ENCODE results near the gene RNASE11. TPM values are rescaled to one million over a fixed set of nuclear protein-coding genes. Genes with fewer than 3 reads are reported as not detected.

RNASE11 gene
- total RNA-seq, 4 donors from 2014 or later, result not detected

DNA sequence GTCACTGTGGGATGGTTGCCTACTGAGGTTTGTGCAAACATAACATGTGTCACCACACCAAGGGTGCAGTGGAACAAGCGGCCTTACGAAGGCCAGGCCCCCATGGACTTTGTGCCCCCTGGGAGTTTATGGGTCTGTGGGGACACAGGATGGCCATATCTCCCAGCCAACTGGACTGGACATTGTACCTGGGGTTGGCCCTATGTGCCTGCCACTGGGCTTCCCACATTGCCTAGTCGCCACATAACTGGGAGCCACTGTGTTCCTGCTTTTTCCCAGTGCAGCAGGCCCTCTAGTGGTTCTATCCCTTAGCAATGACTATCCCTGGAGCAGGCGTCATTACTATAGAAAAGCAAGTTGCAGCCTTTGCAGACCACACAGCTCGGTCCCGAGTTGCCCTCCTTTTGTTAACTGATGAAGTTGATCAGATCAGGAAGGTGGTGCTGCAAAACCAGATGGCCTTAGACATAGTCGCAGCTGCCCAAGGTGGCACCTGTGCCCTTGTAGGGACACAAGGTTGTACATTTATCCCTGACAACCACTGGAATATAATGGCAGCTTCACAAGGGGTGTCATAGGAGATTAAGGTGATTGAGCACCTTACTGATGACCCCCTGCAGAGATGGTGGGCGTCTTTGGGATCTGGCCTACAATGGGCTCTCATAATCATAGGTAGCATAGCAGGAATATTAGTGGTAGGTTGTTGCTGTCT, 18.5 kb upstream of the RNASE11 start:
- WGBS, 2 donors, result 36 to 44% methylated on average over 6 to 8 of the region's 8 CpGs
- H3K4me3 ChIP-seq (replicated peaks in 1 of 3), result no peak overlapping the region
- intact Hi-C loops (cut with DNase I), result loop anchor here (5.0 kb wide), 3 partner anchors 79 to 284 kb away; partner anchors contain the start of gene TEP1
- H3K27me3 ChIP-seq, result no peaks in the 10 kb centered on the region
- DNase-seq, result peak; percentile 40 to 44
- no peak for TF ChIP-seq POLR2A (IDR thresholded peaks at IDR 0.05)
- TF ChIP-seq, protein P1, sequence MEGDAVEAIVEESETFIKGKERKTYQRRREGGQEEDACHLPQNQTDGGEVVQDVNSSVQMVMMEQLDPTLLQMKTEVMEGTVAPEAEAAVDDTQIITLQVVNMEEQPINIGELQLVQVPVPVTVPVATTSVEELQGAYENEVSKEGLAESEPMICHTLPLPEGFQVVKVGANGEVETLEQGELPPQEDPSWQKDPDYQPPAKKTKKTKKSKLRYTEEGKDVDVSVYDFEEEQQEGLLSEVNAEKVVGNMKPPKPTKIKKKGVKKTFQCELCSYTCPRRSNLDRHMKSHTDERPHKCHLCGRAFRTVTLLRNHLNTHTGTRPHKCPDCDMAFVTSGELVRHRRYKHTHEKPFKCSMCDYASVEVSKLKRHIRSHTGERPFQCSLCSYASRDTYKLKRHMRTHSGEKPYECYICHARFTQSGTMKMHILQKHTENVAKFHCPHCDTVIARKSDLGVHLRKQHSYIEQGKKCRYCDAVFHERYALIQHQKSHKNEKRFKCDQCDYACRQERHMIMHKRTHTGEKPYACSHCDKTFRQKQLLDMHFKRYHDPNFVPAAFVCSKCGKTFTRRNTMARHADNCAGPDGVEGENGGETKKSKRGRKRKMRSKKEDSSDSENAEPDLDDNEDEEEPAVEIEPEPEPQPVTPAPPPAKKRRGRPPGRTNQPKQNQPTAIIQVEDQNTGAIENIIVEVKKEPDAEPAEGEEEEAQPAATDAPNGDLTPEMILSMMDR (IDR thresholded peaks at IDR 0.05), result peak in 4 of 6 experiments; percentile 7 to 58 (median 40)
- H3K9me3 ChIP-seq, result no peaks in the 10 kb centered on the region
- no peaks in the 10 kb centered on the region for H3K4me1 ChIP-seq
- no peak overlapping the region for H3K27ac ChIP-seq
- no peaks in the 10 kb centered on the region for H3K36me3 ChIP-seq

- intact Hi-C loops (cut with DNase I), result no loop called here
- H3K36me3 ChIP-seq, result no peaks in the 10 kb centered on the region
- no peak for DNase-seq
- H3K27ac ChIP-seq, result no peak overlapping the region
- no peaks in the 10 kb centered on the region for H3K9me3 ChIP-seq
- no peak overlapping the region for H3K4me3 ChIP-seq (replicated peaks in 1 of 3)
- TF ChIP-seq, protein P1 (IDR thresholded peaks at IDR 0.05), result no peak
- no peak for TF ChIP-seq POLR2A (IDR thresholded peaks at IDR 0.05)
- H3K4me1 ChIP-seq, result peaks cover 0 to 2% of the 10 kb centered on the region in 2 donors
- no peaks in the 10 kb centered on the region for H3K27me3 ChIP-seq
- 87 to 88% methylated on average over 13 of the region's 13 CpGs for WGBS, 2 donors
Observed at GRCh38 chr14:20603813-20604690, 16.3 kb upstream of the RNASE11 start.

DNA sequence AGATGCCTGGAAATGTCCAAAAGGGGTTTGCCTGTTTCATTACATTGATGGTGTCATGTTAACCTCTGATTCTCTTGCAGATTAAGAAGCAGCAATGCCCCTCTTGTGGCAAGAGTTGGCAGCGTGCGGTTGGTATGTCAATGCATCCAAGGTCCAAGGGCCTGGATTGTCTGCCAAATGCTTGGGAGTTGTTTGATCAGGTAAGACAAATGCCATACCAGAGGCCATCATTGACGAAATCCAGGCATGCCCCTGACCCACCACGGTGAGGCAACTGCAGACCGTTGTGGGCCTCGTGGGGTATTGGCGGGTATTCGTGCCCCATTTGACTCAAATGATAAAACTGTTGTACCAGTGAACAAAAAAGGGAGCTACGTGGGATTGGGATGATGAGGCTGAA, 14.8 kb upstream of the RNASE11 start:
- intact Hi-C loops (cut with DNase I), result no loop called here

DNA sequence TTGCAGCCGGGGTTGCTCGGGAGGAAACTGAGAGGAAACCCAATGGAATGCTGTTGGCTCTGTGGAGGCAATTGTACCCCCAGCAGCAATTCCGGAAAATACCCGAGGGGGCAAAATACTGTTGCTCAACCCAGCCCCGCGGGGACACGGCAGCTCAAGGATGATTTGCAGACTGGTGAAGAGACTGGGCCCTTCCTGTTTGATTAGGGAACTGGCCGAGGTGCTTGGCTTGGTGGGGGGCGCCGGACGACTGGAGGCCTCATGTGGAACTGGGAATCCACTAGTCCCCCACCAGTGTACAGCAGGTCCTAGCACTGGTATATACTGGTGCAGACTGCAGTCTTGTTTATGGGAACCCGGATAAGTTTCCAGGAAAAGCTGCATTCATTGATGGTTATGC, 13.7 kb upstream of the RNASE11 start:
- H3K9me3 ChIP-seq, result no peaks in the 10 kb centered on the region
- peaks cover 10 to 20% of the 10 kb centered on the region in 2 donors for H3K4me1 ChIP-seq
- no peaks in the 10 kb centered on the region for H3K27me3 ChIP-seq
- no peak overlapping the region for H3K27ac ChIP-seq
- WGBS, 2 donors, result 85 to 88% methylated on average over 12 of the region's 12 CpGs
- no peak for DNase-seq
- no peaks in the 10 kb centered on the region for H3K36me3 ChIP-seq
- intact Hi-C loops (cut with DNase I), result no loop called here
- TF ChIP-seq, protein P1 (IDR thresholded peaks at IDR 0.05), result no peak
- no peak for TF ChIP-seq POLR2A (IDR thresholded peaks at IDR 0.05)
- H3K4me3 ChIP-seq (replicated peaks in 1 of 3), result no peak overlapping the region

More for the DNA sequence above, 14.8 kb upstream of the RNASE11 start:
- H3K36me3 ChIP-seq, result no peaks in the 10 kb centered on the region
- TF ChIP-seq, protein P1 (IDR thresholded peaks at IDR 0.05), result no peak
- no peak for TF ChIP-seq POLR2A (IDR thresholded peaks at IDR 0.05)
- H3K4me1 ChIP-seq, result peaks cover 7 to 16% of the 10 kb centered on the region in 2 donors
- WGBS, 2 donors, result 92 to 94% methylated on average over 9 of the region's 9 CpGs
- H3K9me3 ChIP-seq, result no peaks in the 10 kb centered on the region
- H3K27ac ChIP-seq, result no peak overlapping the region
- no peak for DNase-seq
- no peaks in the 10 kb centered on the region for H3K27me3 ChIP-seq
- no peak overlapping the region for H3K4me3 ChIP-seq (replicated peaks in 1 of 3)
